Measurements from ENCODE around the gene TAF11L14. TPM values are rescaled to one million over a fixed set of nuclear protein-coding genes. Genes with fewer than 3 reads are reported as not detected.
"Not testable (repeated sequence)": the region's sequence is repeated elsewhere in the genome, so short reads cannot be mapped to it uniquely, and the experiment has no call there.

Gene TAF11L14
- total RNA-seq, 1 experiment from 2014 or later, result not detected

DNA sequence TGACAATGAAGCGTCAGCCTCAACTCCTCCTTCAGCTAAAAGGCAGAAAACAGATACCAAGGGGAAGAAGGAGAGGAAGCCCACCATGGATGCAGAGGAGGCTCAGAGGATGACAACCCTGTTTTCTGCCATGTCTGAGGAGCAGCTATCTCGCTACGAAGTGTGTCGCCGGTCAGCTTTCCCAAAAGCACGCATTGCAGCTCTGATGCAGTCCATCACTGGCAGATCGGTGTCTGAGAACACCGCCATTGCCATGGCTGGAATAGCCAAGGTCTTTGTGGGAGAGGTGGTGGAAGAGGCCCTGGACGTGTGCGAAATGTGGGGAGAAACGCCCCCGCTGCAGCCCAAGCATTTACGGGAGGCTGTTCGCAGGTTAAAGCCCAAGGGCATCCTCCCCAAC lies 29.3 kb upstream of the TAF11L14 start:
- no peak for DNase-seq (ENCODE audit: unreplicated experiment)
- no peak overlapping the region for H3K4me3 Mint-ChIP-seq (ENCODE audit: unreplicated experiment)
- H3K27ac Mint-ChIP-seq (ENCODE audit: low read depth, unreplicated experiment), result no peak overlapping the region
- no peaks in the 10 kb centered on the region for H3K4me1 Mint-ChIP-seq (ENCODE audit: insufficient read depth, unreplicated experiment)
- H3K27me3 Mint-ChIP-seq (ENCODE audit: insufficient read depth, unreplicated experiment), result no peaks in the 10 kb centered on the region
- no peaks in the 10 kb centered on the region for H3K9me3 Mint-ChIP-seq (ENCODE audit: unreplicated experiment)
- no peaks in the 10 kb centered on the region for H3K36me3 Mint-ChIP-seq (ENCODE audit: insufficient read depth, unreplicated experiment)
- intact Hi-C loops (cut with micrococcal nuclease), result no loop called here
- BruUV-seq (replicated peaks), result no TSS peak
- POLR2A ChIA-PET, result no interaction called here
- CTCF ChIA-PET, result no interaction called here
- TF ChIP-seq, protein P1, sequence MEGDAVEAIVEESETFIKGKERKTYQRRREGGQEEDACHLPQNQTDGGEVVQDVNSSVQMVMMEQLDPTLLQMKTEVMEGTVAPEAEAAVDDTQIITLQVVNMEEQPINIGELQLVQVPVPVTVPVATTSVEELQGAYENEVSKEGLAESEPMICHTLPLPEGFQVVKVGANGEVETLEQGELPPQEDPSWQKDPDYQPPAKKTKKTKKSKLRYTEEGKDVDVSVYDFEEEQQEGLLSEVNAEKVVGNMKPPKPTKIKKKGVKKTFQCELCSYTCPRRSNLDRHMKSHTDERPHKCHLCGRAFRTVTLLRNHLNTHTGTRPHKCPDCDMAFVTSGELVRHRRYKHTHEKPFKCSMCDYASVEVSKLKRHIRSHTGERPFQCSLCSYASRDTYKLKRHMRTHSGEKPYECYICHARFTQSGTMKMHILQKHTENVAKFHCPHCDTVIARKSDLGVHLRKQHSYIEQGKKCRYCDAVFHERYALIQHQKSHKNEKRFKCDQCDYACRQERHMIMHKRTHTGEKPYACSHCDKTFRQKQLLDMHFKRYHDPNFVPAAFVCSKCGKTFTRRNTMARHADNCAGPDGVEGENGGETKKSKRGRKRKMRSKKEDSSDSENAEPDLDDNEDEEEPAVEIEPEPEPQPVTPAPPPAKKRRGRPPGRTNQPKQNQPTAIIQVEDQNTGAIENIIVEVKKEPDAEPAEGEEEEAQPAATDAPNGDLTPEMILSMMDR (IDR thresholded peaks at IDR 0.05; ENCODE audit: unreplicated experiment), result no peak

- POLR2A ChIA-PET, result interaction anchor here (1.1 kb wide), 1 partner anchor 391 kb away, joined by 3 read pairs; no protein-coding TSS in a partner anchor
- H3K36me3 Mint-ChIP-seq (ENCODE audit: insufficient read depth, unreplicated experiment); H3K4me3 Mint-ChIP-seq (ENCODE audit: unreplicated experiment); DNase-seq (ENCODE audit: unreplicated experiment); H3K27me3 Mint-ChIP-seq (ENCODE audit: insufficient read depth, unreplicated experiment); H3K27ac Mint-ChIP-seq (ENCODE audit: low read depth, unreplicated experiment); H3K9me3 Mint-ChIP-seq (ENCODE audit: unreplicated experiment); intact Hi-C loops (cut with micrococcal nuclease); CTCF ChIA-PET; H3K4me1 Mint-ChIP-seq (ENCODE audit: insufficient read depth, unreplicated experiment); BruUV-seq (replicated peaks): not testable (repeated sequence)
These were observed 26.8 kb upstream of the TAF11L14 start for GRCh38 chr5:17607461-17607860.

DNA sequence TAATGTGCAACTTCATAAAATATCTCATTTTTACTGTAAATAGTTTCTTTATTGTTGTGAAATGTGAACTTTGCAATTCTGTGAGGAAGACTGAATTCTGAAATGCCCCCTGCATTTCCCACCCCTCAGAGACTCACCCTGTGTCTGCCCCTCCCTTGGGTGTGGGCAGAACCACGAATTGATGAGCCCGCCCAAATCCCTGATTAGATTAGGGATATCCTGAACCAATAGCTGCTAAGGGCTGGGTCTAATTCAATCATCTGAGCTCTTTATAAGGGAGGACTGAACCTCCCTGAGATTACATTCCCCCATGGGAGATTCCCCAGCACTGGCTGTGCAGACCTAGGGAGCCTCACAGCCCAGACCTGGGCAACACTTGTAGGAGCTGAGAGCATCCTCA lies 24.2 kb upstream of the TAF11L14 start, which contains the start of gene TAF11L12:
Gene TAF11L12 (plus strand): TSS at position 301 of the 400 bp plus-strand sequence.
- POLR2A ChIA-PET; H3K27ac Mint-ChIP-seq (ENCODE audit: low read depth, unreplicated experiment); H3K4me1 Mint-ChIP-seq (ENCODE audit: insufficient read depth, unreplicated experiment); H3K36me3 Mint-ChIP-seq (ENCODE audit: insufficient read depth, unreplicated experiment); H3K27me3 Mint-ChIP-seq (ENCODE audit: insufficient read depth, unreplicated experiment); H3K4me3 Mint-ChIP-seq (ENCODE audit: unreplicated experiment); H3K9me3 Mint-ChIP-seq (ENCODE audit: unreplicated experiment); intact Hi-C loops (cut with micrococcal nuclease); BruUV-seq (replicated peaks); DNase-seq (ENCODE audit: unreplicated experiment): not testable (repeated sequence)
- CTCF ChIA-PET, result interaction anchor here (0.6 kb wide), 2 partner anchors 192 to 358 kb away, joined by 3 read pairs; no protein-coding TSS in a partner anchor

DNA sequence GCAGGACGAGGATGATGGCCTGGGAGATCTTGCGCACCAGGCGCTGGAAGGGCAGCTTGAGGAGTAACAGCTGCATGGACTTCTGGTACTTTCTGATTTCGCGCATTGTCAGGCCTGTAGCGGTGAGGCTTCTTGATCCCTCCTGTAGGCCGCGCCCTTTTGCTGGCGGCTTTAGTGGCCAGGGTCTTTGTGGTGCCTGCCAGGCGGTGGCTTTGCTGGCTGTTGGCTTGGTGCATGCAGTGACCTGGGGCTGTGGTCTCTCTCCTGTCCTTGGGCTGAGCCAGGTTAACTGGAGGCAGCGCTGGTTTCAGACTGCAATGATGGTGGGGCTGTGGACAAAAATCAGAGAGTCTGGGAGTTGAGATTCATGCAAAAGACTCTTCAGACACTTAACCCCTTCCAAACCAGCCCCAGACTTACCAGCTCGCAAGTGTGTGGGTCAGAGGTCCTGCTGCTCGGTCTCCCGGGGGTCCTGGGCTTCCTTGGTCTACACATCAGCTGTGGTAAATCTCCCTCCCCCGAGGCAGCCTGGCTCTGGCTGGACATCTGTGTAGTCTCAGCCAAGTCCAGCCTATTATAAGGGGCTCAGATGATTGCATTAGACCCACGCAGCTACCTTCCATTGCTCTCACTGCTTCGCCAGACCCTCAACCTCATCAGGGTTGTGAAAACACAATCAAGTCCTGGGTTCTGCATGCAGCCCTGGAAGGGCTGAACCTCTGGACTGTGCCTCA lies 19.2 kb upstream of the TAF11L14 start:
- no peak for DNase-seq (ENCODE audit: unreplicated experiment)
- intact Hi-C loops (cut with micrococcal nuclease), result no loop called here
- no peak overlapping the region for H3K4me3 Mint-ChIP-seq (ENCODE audit: unreplicated experiment)
- BruUV-seq (replicated peaks), result no TSS peak
- ChIA-PET POLR2A (no interaction called here), CTCF (no interaction called here)
- TF ChIP-seq, protein P1 (IDR thresholded peaks at IDR 0.05; ENCODE audit: unreplicated experiment), result no peak
- H3K27ac Mint-ChIP-seq (ENCODE audit: low read depth, unreplicated experiment), result no peak overlapping the region
- H3K4me1 Mint-ChIP-seq (ENCODE audit: insufficient read depth, unreplicated experiment), result peaks cover 9% of the 10 kb centered on the region
- H3K9me3 Mint-ChIP-seq (ENCODE audit: unreplicated experiment), result no peaks in the 10 kb centered on the region
- no peaks in the 10 kb centered on the region for H3K36me3 Mint-ChIP-seq (ENCODE audit: insufficient read depth, unreplicated experiment)
- H3K27me3 Mint-ChIP-seq (ENCODE audit: insufficient read depth, unreplicated experiment), result no peaks in the 10 kb centered on the region

GRCh38 chr5:17619354-17619753 lies 14.9 kb upstream of the TAF11L14 start:
- Mint-ChIP-seq H3K27ac (ENCODE audit: low read depth, unreplicated experiment) (no peak overlapping the region), H3K9me3 (ENCODE audit: unreplicated experiment) (no peaks in the 10 kb centered on the region), H3K4me1 (ENCODE audit: insufficient read depth, unreplicated experiment) (peaks cover 9% of the 10 kb centered on the region), H3K27me3 (ENCODE audit: insufficient read depth, unreplicated experiment) (no peaks in the 10 kb centered on the region), H3K36me3 (ENCODE audit: insufficient read depth, unreplicated experiment) (no peaks in the 10 kb centered on the region), H3K4me3 (ENCODE audit: unreplicated experiment) (no peak overlapping the region)
- peak; percentile 65 for DNase-seq (ENCODE audit: unreplicated experiment)
- ChIA-PET CTCF (no interaction called here), POLR2A (no interaction called here)
- BruUV-seq (replicated peaks), result no TSS peak
- intact Hi-C loops (cut with micrococcal nuclease), result no loop called here
- TF ChIP-seq, protein P1 (IDR thresholded peaks at IDR 0.05; ENCODE audit: unreplicated experiment), result no peak
